ENCODE data around the gene PICK1. TPM values are rescaled to one million over a fixed set of nuclear protein-coding genes. Genes with fewer than 3 reads are reported as not detected.
"Not testable (repeated sequence)": the region's sequence is repeated elsewhere in the genome, so short reads cannot be mapped to it uniquely, and the experiment has no call there.

Gene PICK1
- polyA plus RNA-seq, 1 donor (not counting 4 experiments of a cell fraction or from before 2014, with no cell fraction given): 26.8 TPM

GRCh38 chr22:38036392-38037062 is 20.7 kb upstream of the PICK1 start:
- H3K27me3 ChIP-seq (ENCODE audit: control insufficient read depth, extremely low read depth, insufficient read depth, low read length): no peaks in the 10 kb centered on the region
- H3K9ac ChIP-seq (ENCODE audit: control insufficient read depth, extremely low read depth, insufficient read depth, low read length): no peak overlapping the region
- no peak for DNase-seq (ENCODE audit: low read depth, low spot score)
- no peak for TF ChIP-seq EZH2 (IDR thresholded peaks at IDR 0.05; ENCODE audit: low read length)
- no peak for TF ChIP-seq CTCF (optimal IDR thresholded peaks at IDR 0.05 in 1 of 3, IDR thresholded peaks at IDR 0.05 in 1 of 3, conservative IDR thresholded peaks at IDR 0.05 in 1 of 3; ENCODE audit: extremely low read depth in 1 of 3, insufficient read depth in 2 of 3, low read length in 3 of 3)
- no peak for FAIRE-seq
- H3K36me3 ChIP-seq (ENCODE audit: control insufficient read depth in 2 of 2, extremely low read depth in 1 of 2, insufficient read depth in 2 of 2, low read length in 2 of 2): no peaks in the 10 kb centered on the region
- no peak overlapping the region for H2AFZ ChIP-seq (ENCODE audit: control insufficient read depth, low read length)
- no peaks in the 10 kb centered on the region for H4K20me1 ChIP-seq (ENCODE audit: control insufficient read depth, extremely low read depth, insufficient read depth, low read length)
- dilution Hi-C loops (cut with MboI; ENCODE audit: extremely low pct_ligation_motif_present, low sequenced_read_pairs): no loop called here
- no peak overlapping the region for H3K27ac ChIP-seq (ENCODE audit: control insufficient read depth, insufficient read depth, low read length)
- no peaks in the 10 kb centered on the region for H3K9me1 ChIP-seq (ENCODE audit: control insufficient read depth, extremely low read depth, insufficient read depth, low read length)
- H3K4me3 ChIP-seq (ENCODE audit: control insufficient read depth in 2 of 3, extremely low read depth in 1 of 3, insufficient read depth in 2 of 3, low read depth in 1 of 3, low read length in 3 of 3): no peak overlapping the region
- no peak overlapping the region for H3K4me2 ChIP-seq (ENCODE audit: control insufficient read depth, extremely low read depth, insufficient read depth, low read depth, low read length)
- no peaks in the 10 kb centered on the region for H3K9me3 ChIP-seq (ENCODE audit: control insufficient read depth, low read depth, low read length)
- H3K4me1 ChIP-seq (ENCODE audit: control insufficient read depth, extremely low read depth, insufficient read depth, low read length): peaks cover 10% of the 10 kb centered on the region
- no peaks in the 10 kb centered on the region for H3K79me2 ChIP-seq (ENCODE audit: control insufficient read depth, insufficient read depth, low read length)

DNA sequence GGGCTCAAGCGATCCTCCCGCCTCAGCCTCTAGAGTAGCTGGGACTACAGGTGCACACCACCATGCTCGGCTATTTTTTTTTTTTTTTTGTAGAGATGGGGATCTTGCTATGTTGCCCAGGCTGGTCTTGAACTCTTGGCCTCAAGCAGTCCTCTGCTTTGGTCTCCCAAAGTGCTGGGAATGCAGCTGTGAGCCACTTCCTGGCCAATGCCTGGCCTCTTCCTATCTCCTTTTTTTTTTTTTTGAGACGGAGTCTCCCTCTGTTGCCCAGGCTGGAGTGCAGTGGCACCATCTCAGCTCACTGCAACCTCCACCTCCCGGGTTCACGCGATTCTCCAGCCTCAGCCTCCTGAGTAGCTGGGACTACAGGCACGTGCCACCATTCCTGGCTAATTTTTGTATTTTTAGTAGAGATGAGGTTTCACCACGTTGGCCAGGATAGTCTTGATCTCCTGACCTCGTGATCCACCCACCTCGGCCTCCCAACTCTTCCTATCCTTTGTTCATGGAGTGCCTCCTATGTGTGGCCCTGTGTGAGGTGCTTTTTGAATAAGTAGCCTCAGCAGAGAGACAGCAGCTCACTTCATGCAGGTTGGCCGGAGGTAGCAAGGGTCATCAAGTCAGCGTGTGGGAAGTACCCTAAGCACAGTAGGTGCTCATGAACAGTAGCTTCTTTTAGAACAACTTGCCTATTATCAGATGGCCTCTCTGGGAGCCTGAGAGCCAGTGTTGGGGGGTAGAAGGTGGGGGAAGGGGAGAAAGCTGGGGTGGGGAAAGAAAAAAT is 19.6 kb upstream of the PICK1 start:
- H3K27me3 ChIP-seq (ENCODE audit: control insufficient read depth, extremely low read depth, insufficient read depth, low read length); H2AFZ ChIP-seq (ENCODE audit: control insufficient read depth, low read length); H3K79me2 ChIP-seq (ENCODE audit: control insufficient read depth, insufficient read depth, low read length); H3K4me2 ChIP-seq (ENCODE audit: control insufficient read depth, extremely low read depth, insufficient read depth, low read depth, low read length); H3K4me1 ChIP-seq (ENCODE audit: control insufficient read depth, extremely low read depth, insufficient read depth, low read length); H3K27ac ChIP-seq (ENCODE audit: control insufficient read depth, insufficient read depth, low read length); H3K9me1 ChIP-seq (ENCODE audit: control insufficient read depth, extremely low read depth, insufficient read depth, low read length); H3K9ac ChIP-seq (ENCODE audit: control insufficient read depth, extremely low read depth, insufficient read depth, low read length); H3K36me3 ChIP-seq (ENCODE audit: control insufficient read depth in 2 of 2, extremely low read depth in 1 of 2, insufficient read depth in 2 of 2, low read length in 2 of 2); dilution Hi-C loops (cut with MboI; ENCODE audit: extremely low pct_ligation_motif_present, low sequenced_read_pairs); H4K20me1 ChIP-seq (ENCODE audit: control insufficient read depth, extremely low read depth, insufficient read depth, low read length); H3K4me3 ChIP-seq (ENCODE audit: control insufficient read depth in 2 of 3, extremely low read depth in 1 of 3, insufficient read depth in 2 of 3, low read depth in 1 of 3, low read length in 3 of 3); H3K9me3 ChIP-seq (ENCODE audit: control insufficient read depth, low read depth, low read length); FAIRE-seq; DNase-seq (ENCODE audit: low read depth, low spot score): not testable (repeated sequence)

Measured in keratinocyte (primary cell).